ENCODE measurements around the gene JUNB.
A peak's percentile ranks its signal among the peaks of the same experiment; 100 is the strongest.
"Not testable (repeated sequence)": the region's sequence is repeated elsewhere in the genome, so short reads cannot be mapped to it uniquely, and the experiment has no call there.

The JUNB gene

DNA sequence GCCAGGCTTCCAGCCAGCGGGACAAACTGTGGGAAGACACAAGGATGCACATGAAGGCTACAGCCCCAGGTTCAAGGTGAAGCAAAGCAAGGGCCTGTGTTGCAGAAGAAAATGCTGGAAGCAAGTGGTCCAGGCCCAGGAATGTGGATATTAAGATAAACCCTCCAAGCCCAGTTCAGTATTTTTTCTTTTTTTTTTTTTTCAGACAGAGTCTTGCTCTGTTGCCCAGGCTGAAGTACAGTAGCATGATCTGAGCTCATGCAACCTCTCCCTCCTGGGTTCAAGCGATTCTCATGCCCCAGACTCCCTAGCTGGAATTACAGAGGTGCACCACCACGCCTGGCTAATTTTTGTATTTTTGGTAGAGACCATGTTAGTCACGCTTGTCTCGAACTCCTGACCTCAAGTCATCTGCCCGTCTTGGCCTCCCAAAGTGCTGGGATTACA is 5.9 kb downstream of the JUNB start:
- no peak overlapping the region for H3K4me2 ChIP-seq (ENCODE audit: low read depth, low read length, poor library complexity, severe bottlenecking)
- peaks cover 6% of the 10 kb centered on the region; the same call in 1 of the 2 replicates for H3K36me3 ChIP-seq (ENCODE audit: insufficient read depth, low read length)
- no peaks in the 10 kb centered on the region for H3K27me3 ChIP-seq (ENCODE audit: insufficient read depth, low read length, poor library complexity, severe bottlenecking)
- TF ChIP-seq EZH2phosphoT487 (IDR thresholded peaks at IDR 0.05; ENCODE audit: borderline replicate concordance): no peak
- TF ChIP-seq, protein P1, sequence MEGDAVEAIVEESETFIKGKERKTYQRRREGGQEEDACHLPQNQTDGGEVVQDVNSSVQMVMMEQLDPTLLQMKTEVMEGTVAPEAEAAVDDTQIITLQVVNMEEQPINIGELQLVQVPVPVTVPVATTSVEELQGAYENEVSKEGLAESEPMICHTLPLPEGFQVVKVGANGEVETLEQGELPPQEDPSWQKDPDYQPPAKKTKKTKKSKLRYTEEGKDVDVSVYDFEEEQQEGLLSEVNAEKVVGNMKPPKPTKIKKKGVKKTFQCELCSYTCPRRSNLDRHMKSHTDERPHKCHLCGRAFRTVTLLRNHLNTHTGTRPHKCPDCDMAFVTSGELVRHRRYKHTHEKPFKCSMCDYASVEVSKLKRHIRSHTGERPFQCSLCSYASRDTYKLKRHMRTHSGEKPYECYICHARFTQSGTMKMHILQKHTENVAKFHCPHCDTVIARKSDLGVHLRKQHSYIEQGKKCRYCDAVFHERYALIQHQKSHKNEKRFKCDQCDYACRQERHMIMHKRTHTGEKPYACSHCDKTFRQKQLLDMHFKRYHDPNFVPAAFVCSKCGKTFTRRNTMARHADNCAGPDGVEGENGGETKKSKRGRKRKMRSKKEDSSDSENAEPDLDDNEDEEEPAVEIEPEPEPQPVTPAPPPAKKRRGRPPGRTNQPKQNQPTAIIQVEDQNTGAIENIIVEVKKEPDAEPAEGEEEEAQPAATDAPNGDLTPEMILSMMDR (conservative IDR thresholded peaks at IDR 0.05; ENCODE audit: low read length): no peak
- H3K9me2 ChIP-seq (replicated peaks; ENCODE audit: low read depth, low read length): no peaks in the 10 kb centered on the region
- H3K4me1 ChIP-seq (ENCODE audit: insufficient read depth, low read length, poor library complexity, severe bottlenecking): peaks cover 36% of the 10 kb centered on the region
- peaks cover 15% of the 10 kb centered on the region for H4K20me1 ChIP-seq (ENCODE audit: insufficient read depth, low read length, poor library complexity, severe bottlenecking)
- no peaks in the 10 kb centered on the region for H3K9me3 ChIP-seq (ENCODE audit: insufficient read depth, low read depth, low read length)
- H3F3A ChIP-seq (ENCODE audit: low read depth): no peaks in the 10 kb centered on the region; the same call in 1 of the 2 replicates
- no peak overlapping the region for H3K9ac ChIP-seq (ENCODE audit: low read depth, low read length, poor library complexity, severe bottlenecking)
- H3K4me3 ChIP-seq (ENCODE audit: low read length, poor library complexity, severe bottlenecking): no peak overlapping the region
- no peak overlapping the region for H2AFZ ChIP-seq (ENCODE audit: low read length)
- H3K79me2 ChIP-seq (ENCODE audit: insufficient read depth, low read length): peaks cover 40% of the 10 kb centered on the region

DNA sequence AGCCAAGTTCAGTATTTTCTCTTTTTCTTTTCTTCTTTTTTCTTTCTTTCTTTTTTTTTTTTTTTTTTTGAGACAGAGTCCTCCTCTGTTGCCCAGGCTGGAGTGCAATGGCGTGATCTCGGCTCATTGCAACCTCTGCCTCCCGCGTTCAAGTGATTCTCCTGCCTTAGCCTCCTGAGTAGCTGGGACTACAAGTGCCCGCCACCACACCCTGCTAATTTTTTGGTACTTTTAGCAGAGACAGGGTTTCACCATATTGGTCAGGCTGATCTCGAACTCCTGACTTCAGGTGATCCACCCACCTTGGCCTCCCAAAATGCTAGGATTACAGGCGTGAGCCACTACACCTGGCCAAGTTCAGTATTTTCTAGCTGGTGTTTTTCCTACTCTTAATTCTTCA is 6.3 kb downstream of the JUNB start:
- H3F3A ChIP-seq (ENCODE audit: low read depth); H3K4me2 ChIP-seq (ENCODE audit: low read depth, low read length, poor library complexity, severe bottlenecking); H3K4me3 ChIP-seq (ENCODE audit: low read length, poor library complexity, severe bottlenecking); H3K9ac ChIP-seq (ENCODE audit: low read depth, low read length, poor library complexity, severe bottlenecking); H3K9me3 ChIP-seq (ENCODE audit: insufficient read depth, low read depth, low read length); H3K9me2 ChIP-seq (replicated peaks; ENCODE audit: low read depth, low read length); H3K36me3 ChIP-seq (ENCODE audit: insufficient read depth, low read length); H3K27me3 ChIP-seq (ENCODE audit: insufficient read depth, low read length, poor library complexity, severe bottlenecking); H2AFZ ChIP-seq (ENCODE audit: low read length): not testable (repeated sequence)
- peaks cover 41% of the 10 kb centered on the region for H3K79me2 ChIP-seq (ENCODE audit: insufficient read depth, low read length)
- H4K20me1 ChIP-seq (ENCODE audit: insufficient read depth, low read length, poor library complexity, severe bottlenecking): peaks cover 15% of the 10 kb centered on the region
- H3K4me1 ChIP-seq (ENCODE audit: insufficient read depth, low read length, poor library complexity, severe bottlenecking): peaks cover 39% of the 10 kb centered on the region

DNA sequence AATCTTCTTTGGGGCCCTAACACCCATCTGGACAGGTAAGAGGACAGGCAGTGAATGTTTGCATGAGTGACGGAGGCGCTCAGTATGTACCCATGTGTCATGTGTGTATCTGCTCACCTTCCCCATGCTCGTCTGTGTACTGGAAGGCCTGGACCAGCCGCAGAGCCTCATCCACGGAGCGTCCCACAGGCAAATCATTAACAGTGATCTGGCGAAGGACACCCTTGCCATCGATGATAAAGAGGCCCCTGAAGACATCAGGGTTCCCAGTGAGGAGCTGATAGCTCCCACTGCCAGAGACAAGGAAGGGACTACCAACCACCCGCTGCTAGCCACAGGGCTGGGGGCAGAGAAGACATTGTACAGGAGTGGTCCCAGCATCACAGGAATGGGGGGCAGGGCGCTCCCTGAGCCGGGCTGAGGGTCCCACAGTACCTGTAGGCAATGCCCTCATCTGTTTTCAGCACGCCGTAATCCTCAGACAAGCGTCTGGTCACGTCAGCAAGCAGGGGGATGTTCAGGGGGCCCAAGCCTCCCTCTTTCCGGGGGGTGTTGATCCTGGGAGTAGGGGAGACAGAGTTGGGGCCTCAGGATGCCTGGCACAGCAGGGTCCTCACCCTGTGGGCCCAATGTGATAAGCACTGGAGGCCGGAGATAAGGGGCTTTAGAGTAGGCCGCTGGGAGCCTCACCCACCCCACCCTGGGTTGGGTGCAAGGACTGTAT is 8.6 kb downstream of the JUNB start:
- peak overlapping the region; percentile 89 for H3K4me3 ChIP-seq (ENCODE audit: low read length, poor library complexity, severe bottlenecking)
- no peak overlapping the region for H2AFZ ChIP-seq (ENCODE audit: low read length)
- H3F3A ChIP-seq (ENCODE audit: low read depth): no peaks in the 10 kb centered on the region
- no peaks in the 10 kb centered on the region for H3K9me2 ChIP-seq (replicated peaks; ENCODE audit: low read depth, low read length)
- H3K79me2 ChIP-seq (ENCODE audit: insufficient read depth, low read length): peaks cover 35% of the 10 kb centered on the region
- no peaks in the 10 kb centered on the region for H3K9me3 ChIP-seq (ENCODE audit: insufficient read depth, low read depth, low read length)
- H3K27me3 ChIP-seq (ENCODE audit: insufficient read depth, low read length, poor library complexity, severe bottlenecking): no peaks in the 10 kb centered on the region
- H3K4me2 ChIP-seq (ENCODE audit: low read depth, low read length, poor library complexity, severe bottlenecking): peak overlapping the region; percentile 88
- H4K20me1 ChIP-seq (ENCODE audit: insufficient read depth, low read length, poor library complexity, severe bottlenecking): peaks cover 15% of the 10 kb centered on the region
- TF ChIP-seq, protein P1 (conservative IDR thresholded peaks at IDR 0.05; ENCODE audit: low read length): no peak
- TF ChIP-seq EZH2phosphoT487 (IDR thresholded peaks at IDR 0.05; ENCODE audit: borderline replicate concordance): no peak
- H3K36me3 ChIP-seq (ENCODE audit: insufficient read depth, low read length): peaks cover 6% of the 10 kb centered on the region; the same call in 1 of the 2 replicates
- peak overlapping the region; percentile 93 for H3K9ac ChIP-seq (ENCODE audit: low read depth, low read length, poor library complexity, severe bottlenecking)
- peaks cover 23% of the 10 kb centered on the region for H3K4me1 ChIP-seq (ENCODE audit: insufficient read depth, low read length, poor library complexity, severe bottlenecking)

DNA sequence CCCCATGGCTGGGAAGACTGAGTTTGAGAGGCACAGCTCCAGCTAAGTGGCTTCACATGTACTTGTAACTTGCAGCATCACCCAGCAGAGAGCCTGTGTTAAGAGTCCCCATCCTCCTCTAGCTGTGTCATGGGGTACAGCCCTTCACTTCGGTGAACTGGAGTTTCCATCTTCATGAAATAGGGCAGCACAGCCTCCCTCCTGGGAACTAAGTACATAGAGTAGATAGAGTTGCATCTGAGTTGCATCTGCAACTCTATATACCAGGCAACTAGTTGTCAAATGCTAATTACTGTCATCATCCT is 9.1 kb downstream of the JUNB start:
- Histone ChIP-seq H3K27me3 (ENCODE audit: insufficient read depth, low read length, poor library complexity, severe bottlenecking) (no peaks in the 10 kb centered on the region), H3F3A (ENCODE audit: low read depth) (no peaks in the 10 kb centered on the region), H3K4me1 (ENCODE audit: insufficient read depth, low read length, poor library complexity, severe bottlenecking) (peaks cover 23% of the 10 kb centered on the region), H3K9me2 (replicated peaks; ENCODE audit: low read depth, low read length) (no peaks in the 10 kb centered on the region), H3K9ac (ENCODE audit: low read depth, low read length, poor library complexity, severe bottlenecking) (peak overlapping the region; percentile 93), H4K20me1 (ENCODE audit: insufficient read depth, low read length, poor library complexity, severe bottlenecking) (peaks cover 15% of the 10 kb centered on the region), H3K4me2 (ENCODE audit: low read depth, low read length, poor library complexity, severe bottlenecking) (peak overlapping the region; percentile 88), H3K9me3 (ENCODE audit: insufficient read depth, low read depth, low read length) (no peaks in the 10 kb centered on the region), H3K4me3 (ENCODE audit: low read length, poor library complexity, severe bottlenecking) (peak overlapping the region; percentile 89), H2AFZ (ENCODE audit: low read length) (no peak overlapping the region), H3K36me3 (ENCODE audit: insufficient read depth, low read length) (peaks cover 6% of the 10 kb centered on the region; the same call in 1 of the 2 replicates), H3K79me2 (ENCODE audit: insufficient read depth, low read length) (peaks cover 35% of the 10 kb centered on the region)
- no peak for TF ChIP-seq EZH2phosphoT487 (IDR thresholded peaks at IDR 0.05; ENCODE audit: borderline replicate concordance)
- TF ChIP-seq, protein P1 (conservative IDR thresholded peaks at IDR 0.05; ENCODE audit: low read length): no peak
